ENCODE results near the gene NFIB. TPM values are rescaled to one million over a fixed set of nuclear protein-coding genes. Genes with fewer than 3 reads are reported as not detected.
A peak's percentile ranks its signal among the peaks of the same experiment; 100 is the strongest.

Gene NFIB
- total and polyA plus RNA-seq, 2 of the 8 experiments (the other 6 are each of a cell fraction or from before 2014, with no cell fraction given): 2.6 to 13.1 TPM

GRCh38 chr9:14320271-14321181, 6.6 kb upstream of the NFIB start:
- Histone ChIP-seq H2BK5ac (ENCODE audit: low read depth, low read length) (no peak overlapping the region), H3K27ac (ENCODE audit: low read depth, low read length) (no peak overlapping the region), H3K18ac (ENCODE audit: extremely low read depth, low read length) (no peak overlapping the region), H4K5ac (ENCODE audit: insufficient read length, low read depth, low read length) (no peak overlapping the region), H3K9me3 (ENCODE audit: insufficient read depth in 2 of 2, low read depth in 1 of 2, low read length in 1 of 2) (no peaks in the 10 kb centered on the region), H3K4me3 (ENCODE audit: extremely low read depth in 1 of 4, insufficient read depth in 2 of 4, low read depth in 3 of 4, low read length in 4 of 4) (peak overlapping the region; percentile 17 to 84 (median 32); a peak in 5 of 8 replicates), H2BK20ac (ENCODE audit: low read length) (0 out of 2 replicates have a peak overlapping the region, but pooled peaks have one; percentile 6), H3K36me3 (ENCODE audit: control insufficient read depth in 2 of 4, insufficient read depth in 4 of 4, low read length in 3 of 4) (no peaks in the 10 kb centered on the region), H2BK12ac (ENCODE audit: low read depth, low read length) (no peak overlapping the region), H3K79me2 (ENCODE audit: control insufficient read depth in 1 of 2, insufficient read depth in 2 of 2, low read length in 2 of 2) (no peaks in the 10 kb centered on the region; a peak in 1 of 4 replicates), H3K9ac (replicated peaks in 1 of 4; ENCODE audit: extremely low read depth in 1 of 4, low read depth in 3 of 4, low read length in 3 of 4) (0 out of 7 replicates have a peak overlapping the region, but pooled peaks of 1 of the 4 experiments have one; percentile 4), H3K14ac (ENCODE audit: insufficient read length) (no peak overlapping the region), H2BK15ac (ENCODE audit: low read length) (no peak overlapping the region), H3K4ac (replicated peaks; ENCODE audit: insufficient read length, low read depth, low read length) (no peak overlapping the region), H3K79me1 (ENCODE audit: low read depth, low read length) (no peaks in the 10 kb centered on the region), H3K4me1 (replicated peaks in 1 of 4; ENCODE audit: control insufficient read depth in 3 of 4, insufficient read depth in 4 of 4, low read length in 3 of 4) (peaks cover 16 to 36% (median 20%) of the 10 kb centered on the region in 4 experiments), H2AFZ (ENCODE audit: low read length) (no peak overlapping the region), H4K8ac (ENCODE audit: extremely low read depth, insufficient read depth, low read length) (no peak overlapping the region), H3K4me2 (ENCODE audit: insufficient read depth in 1 of 2, low read depth in 2 of 2, low read length in 2 of 2) (peak overlapping the region; percentile 87 to 90), H2AK5ac (ENCODE audit: low read depth, low read length) (no peak overlapping the region), H3K23ac (ENCODE audit: insufficient read length) (no peak overlapping the region), H2BK120ac (replicated peaks; ENCODE audit: low read depth, low read length) (no peak overlapping the region), H3K27me3 (replicated peaks in 1 of 4; ENCODE audit: control insufficient read depth in 3 of 4, extremely low read depth in 1 of 4, insufficient read depth in 3 of 4, low read length in 3 of 4) (peaks cover 0 to 6% (median 2%) of the 10 kb centered on the region in 4 experiments; a peak in 2 of 7 replicates), H4K20me1 (replicated peaks in 1 of 2; ENCODE audit: control insufficient read depth in 1 of 2, insufficient read depth in 2 of 2, low read length in 2 of 2) (no peaks in the 10 kb centered on the region), H3K23me2 (ENCODE audit: low read depth, low read length) (peaks cover 12% of the 10 kb centered on the region), H4K91ac (replicated peaks; ENCODE audit: insufficient read length, low read length) (no peak overlapping the region), H3K56ac (replicated peaks; ENCODE audit: insufficient read length, low read depth, low read length) (no peak overlapping the region)
- WGBS, 2 experiments (ENCODE audit: extremely low coverage in 1 of 2, insufficient coverage in 1 of 2, insufficient read length in 1 of 2, insufficient replicate concordance in 2 of 2, low coverage in 1 of 2, low lambda C conversion rate in 2 of 2, missing lambda C conversion rate in 1 of 2): 16% methylated on average over 14 of the region's 14 CpGs; no CpG with 5 or more reads in 1 of the 2 experiments
- DNase-seq (ENCODE audit: low read depth in 1 of 2, low spot score in 2 of 2) (no peak), FAIRE-seq (no peak)
- ChIA-PET CTCF (ENCODE audit: partially characterized antibody) (interaction anchor here (0.8 to 1.4 kb wide), 3 partner anchors 28 to 449 kb away, joined by 3 to 6 read pairs (median 5); no protein-coding TSS in a partner anchor), POLR2A (ENCODE audit: partially characterized antibody) (interaction anchor here (2.7 kb wide), 1 partner anchor 27 kb away, joined by 12 read pairs; no protein-coding TSS in a partner anchor)
- TF ChIP-seq, protein P1, sequence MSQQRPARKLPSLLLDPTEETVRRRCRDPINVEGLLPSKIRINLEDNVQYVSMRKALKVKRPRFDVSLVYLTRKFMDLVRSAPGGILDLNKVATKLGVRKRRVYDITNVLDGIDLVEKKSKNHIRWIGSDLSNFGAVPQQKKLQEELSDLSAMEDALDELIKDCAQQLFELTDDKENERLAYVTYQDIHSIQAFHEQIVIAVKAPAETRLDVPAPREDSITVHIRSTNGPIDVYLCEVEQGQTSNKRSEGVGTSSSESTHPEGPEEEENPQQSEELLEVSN (IDR thresholded peaks at IDR 0.05): no peak
- TF ChIP-seq, protein P2, sequence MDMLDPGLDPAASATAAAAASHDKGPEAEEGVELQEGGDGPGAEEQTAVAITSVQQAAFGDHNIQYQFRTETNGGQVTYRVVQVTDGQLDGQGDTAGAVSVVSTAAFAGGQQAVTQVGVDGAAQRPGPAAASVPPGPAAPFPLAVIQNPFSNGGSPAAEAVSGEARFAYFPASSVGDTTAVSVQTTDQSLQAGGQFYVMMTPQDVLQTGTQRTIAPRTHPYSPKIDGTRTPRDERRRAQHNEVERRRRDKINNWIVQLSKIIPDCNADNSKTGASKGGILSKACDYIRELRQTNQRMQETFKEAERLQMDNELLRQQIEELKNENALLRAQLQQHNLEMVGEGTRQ (IDR thresholded peaks at IDR 0.05; ENCODE audit: low read length): no peak
- TF ChIP-seq SIX5 (IDR thresholded peaks at IDR 0.05; ENCODE audit: low read depth, low read length): no peak
- no peak for TF ChIP-seq SP2 (IDR thresholded peaks at IDR 0.05; ENCODE audit: low read length)
- TF ChIP-seq TCF12 (IDR thresholded peaks at IDR 0.05; ENCODE audit: low read depth, low read length): no peak
- no peak for TF ChIP-seq RBBP5 (IDR thresholded peaks at IDR 0.05; ENCODE audit: borderline replicate concordance, low read depth, low read length)
- TF ChIP-seq EP300 (IDR thresholded peaks at IDR 0.05; ENCODE audit: borderline replicate concordance in 1 of 2, low read depth in 2 of 2, low read length in 2 of 2): no peak
- no peak for TF ChIP-seq NRF1 (IDR thresholded peaks at IDR 0.05; ENCODE audit: low read depth, low read length)
- TF ChIP-seq, protein P3, sequence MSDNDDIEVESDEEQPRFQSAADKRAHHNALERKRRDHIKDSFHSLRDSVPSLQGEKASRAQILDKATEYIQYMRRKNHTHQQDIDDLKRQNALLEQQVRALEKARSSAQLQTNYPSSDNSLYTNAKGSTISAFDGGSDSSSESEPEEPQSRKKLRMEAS (IDR thresholded peaks at IDR 0.05): no peak
